SIG-M5 treated with dmso at 0.1 percent for 504 hours (cell line): ENCODE results near the gene CLIC6.

ENCODE experiments used
- DNase-seq: peaks from one replicate; lab custom pipeline; 2025; ENCODE audit not compliant: unreplicated experiment; lab: John Stamatoyannopoulos, UW

CLIC6 gene

DNA sequence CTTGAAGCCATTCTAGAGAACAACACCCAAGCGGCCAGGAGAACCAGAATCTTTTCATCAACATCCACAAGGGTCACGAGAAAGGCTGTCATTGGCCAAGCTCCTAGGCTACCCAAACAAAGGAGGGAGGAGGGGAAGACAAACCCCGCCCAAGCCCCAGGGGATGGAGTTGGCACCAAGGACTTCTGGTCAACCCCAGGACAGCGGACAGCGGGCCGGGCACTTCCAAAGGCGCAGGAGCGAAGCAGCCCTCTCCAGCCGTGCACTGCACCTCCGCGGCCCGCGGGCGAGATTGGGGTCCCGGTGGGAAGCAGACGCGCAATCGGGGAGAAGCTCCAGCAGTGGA is at the start of gene CLIC6:
CLIC6 (plus strand) TSS at position 192 of the 346 bp plus-strand sequence. CDS start 395 bp downstream, outside the sequence.
- DNase-seq = no peak

DNA sequence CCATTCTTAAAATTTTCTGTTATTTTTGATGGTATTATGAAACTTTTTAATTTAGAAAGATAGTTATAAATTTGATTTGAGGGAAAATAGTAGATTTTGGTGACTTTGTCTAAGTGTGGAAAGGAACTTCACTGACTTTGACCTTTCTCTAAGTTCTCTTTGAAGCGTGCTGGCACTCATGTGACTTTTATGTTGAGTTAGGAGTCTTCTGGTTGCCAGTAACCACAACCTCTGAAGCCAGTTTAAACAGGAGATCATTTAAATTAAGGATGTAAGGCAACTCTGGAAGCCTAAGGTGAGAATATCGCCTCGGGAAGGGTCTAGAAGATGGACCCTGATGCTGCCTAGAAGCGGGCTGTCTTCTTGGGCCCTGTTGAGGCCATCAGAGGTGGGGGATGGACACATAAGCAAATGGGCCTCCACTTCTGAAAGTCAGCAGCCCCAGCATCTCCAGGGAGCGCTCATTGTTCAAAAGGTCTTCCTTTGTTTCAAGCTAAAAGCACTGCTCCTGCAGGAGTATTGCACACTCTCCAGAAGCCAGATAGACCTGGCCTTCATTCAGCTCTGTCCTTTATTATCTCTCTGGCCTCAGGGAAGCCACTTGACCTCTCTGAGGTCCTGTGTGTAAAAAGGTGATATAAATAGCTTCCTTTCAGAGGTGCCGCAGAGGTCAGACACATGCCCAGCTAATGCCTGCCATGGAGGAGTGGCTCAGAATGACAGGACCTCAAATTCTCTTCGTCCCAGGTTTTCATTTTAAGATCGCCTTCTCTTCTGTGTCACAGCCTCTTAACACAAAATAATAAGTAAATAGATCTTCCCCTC is 48.7 kb upstream of the CLIC6 start:
- DNase-seq = no peak

DNA sequence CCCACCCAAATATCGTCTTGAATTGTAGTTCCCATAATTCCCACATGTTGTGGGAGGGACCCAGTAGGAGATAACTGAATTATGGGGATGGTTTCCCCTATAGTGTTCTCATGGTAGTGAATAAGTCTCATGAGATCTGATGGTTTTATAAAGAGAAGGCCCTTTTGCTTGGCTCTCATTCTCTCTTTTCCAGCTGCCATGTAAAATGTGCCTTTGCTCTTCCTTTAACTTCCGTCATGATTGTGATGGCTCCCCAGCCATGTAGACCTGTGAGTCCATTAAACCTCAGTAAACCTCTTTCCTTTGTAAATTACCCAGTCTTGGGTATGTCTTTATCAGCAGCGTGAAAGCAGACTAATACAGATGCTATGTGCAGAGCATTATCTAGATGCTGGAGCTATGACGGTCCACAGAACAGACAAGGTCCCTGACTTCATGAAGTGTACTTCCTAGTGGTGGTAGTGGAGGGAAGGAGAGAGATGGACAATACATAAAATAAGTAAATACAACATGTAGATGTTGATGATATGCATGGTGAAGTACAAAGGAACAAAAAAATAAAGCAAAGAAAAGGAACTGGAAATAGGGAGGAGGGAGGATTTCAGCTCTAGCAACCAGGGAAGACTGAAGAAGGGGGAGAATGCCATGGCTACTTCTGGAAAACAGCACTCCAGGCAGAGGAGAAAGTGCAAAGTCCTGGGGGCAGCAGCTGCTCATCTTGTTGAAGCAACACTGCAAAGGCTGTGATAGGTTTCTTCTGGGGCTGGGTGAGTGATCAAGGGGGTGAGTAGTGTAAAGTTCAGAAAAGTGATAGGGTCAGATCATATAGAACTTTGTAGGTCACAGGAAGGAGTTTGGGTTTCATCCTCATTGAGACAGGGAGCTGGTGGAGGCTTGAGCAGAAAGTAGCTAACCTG is 47.1 kb upstream of the CLIC6 start:
- DNase-seq = no peak

DNA sequence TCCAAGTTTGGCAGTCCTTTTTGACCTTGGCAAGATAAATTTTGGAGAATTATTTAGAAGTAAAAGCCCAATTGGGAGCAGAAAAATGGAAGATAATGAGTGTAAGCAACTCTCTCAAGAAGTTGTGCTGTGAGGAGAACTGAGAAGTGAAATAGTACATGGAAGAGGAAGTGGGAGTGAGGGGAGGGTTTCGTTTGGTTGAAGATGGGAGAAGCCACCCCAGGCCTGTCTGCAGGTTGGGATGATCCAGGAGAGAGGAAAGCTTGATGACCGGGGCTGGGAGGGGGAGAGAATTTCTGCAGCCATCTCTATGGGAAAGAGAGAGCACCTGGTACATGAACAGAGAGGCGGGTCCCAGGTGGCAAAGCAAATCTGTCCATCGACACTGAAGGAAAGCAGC is 45.3 kb upstream of the CLIC6 start:
- peak; percentile 66 for DNase-seq

DNA sequence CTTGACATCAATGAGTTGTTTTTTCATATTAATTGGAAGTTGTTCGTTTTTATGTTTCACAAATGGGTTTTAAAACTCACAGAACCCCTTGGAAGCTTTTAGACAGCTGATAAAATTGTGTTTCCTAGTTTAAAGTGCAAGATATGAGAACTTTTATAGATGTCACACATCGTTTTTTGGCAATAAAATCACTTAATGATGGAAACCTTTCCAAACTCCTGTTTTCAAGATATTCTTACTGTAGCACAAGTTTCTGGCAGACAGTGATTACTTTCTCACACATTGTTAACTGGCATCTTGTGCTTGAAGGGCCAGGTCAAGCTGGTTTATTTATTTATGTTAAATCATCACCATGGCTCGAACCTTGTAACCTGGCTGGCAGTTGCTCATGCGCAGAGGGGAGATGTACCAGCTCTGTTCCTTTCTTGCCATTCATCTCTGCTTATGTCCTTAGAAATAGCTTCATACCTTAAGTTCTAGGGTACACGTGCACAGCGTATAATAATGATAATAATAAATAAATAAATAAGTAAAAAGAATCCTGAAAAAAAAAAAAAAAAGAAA is 43.7 kb upstream of the CLIC6 start:
- DNase-seq = no peak

DNA sequence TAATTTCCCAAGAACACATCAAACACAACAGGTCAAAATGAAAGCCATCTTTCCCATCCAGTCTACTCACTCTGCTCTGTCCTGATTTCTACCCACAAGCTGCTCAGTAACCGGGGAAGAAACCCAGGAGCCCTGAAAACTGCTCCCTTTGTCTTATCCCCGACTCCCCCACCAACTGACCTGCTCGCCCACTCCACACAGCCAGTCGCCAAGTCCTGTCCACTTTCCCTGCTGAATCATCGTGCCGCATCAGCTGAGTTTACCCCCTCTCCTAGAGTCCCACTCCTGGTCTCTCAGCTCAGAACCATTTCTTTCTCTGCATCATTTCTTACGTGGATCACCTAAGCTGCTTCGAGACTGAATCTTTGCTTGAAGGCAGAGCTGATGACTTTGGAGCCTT is 42.7 kb upstream of the CLIC6 start:
- DNase-seq = no peak

DNA sequence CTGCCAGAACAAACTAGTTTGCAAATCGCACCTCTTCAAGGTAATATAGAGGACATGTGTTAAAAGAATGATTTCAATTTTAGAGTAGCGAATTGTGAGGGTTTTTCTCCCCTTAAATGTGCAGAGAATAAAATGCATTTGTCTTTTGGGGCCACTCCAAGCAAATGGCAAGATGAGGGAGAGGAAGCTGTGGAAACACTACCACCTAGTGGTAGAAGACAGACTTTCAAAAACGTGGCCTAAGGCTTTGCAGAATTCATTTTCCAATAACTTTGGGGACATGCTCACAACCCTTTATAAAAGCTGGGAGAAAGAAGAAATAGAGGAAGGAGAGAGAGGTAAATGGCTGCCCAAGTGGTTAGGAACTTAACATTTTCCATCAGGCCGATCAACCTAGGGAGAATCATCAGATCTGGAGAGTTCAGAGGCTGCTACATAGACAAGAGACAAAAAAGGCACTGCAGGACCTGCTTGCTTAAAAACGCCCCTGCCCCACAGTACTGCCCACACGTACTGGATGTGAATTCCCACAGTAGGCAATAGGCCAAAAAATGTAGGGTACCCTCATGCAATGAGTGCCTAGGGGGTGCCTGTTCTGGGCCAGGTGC is 38.2 kb upstream of the CLIC6 start:
- peak; percentile 57 for DNase-seq

DNA sequence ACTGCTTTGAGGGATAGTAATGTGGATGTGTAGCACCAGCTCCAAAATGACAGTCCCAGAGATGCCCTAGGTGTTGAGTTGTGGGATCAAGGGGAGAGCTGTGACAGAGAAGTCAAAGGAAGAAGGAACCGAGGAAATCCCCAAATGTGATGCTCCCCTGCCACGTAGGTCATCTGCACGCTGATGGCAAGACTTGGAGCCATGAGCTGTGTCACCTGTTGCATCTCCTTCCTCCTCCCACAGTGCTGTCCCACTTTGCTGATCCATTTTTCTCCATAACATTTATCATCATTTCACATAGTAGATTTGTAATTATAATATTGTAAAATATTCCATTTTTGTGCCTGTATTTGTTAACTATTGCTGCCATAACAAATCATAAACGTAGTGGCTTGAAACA is 36.3 kb upstream of the CLIC6 start:
- no peak for DNase-seq

DNA sequence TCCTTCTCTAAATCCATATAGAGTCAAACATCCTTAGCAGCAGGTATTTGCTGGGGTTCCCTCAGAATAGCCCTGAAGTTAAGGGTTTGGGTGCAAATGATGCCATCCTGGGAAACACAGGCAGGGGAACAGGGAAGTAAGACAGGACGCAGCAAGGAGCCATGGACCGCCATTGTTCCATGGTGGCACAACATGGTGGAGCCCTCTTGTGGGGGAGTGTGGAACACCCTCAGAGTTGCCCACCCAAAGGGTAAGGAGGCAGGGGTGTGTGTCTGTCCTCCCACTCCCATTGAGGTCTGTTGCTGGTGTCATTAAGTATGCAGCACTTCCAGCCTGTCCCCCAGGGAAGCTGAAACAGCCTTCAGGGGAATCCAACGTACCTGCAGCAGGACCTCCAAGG is 33.5 kb upstream of the CLIC6 start:
- DNase-seq = no peak

DNA sequence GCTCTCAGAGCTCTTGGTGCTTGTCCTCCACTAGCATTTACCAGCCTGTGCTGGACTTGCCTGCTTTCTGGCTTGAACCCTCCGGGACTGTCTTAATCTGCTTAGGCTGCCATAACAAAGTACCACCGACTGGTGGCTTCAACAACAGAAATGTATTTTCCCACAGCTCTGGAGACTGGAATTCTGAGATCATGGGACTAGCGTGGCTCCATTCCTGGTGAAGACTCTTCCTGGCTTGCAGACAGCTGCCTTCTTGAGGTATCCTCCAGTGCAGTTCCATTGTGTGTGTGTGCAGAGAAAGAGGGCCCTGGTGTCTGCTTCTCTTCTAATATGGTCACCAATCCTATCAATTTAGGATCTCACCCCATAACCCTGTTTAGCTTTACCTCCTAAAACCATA is 31.8 kb upstream of the CLIC6 start:
- no peak for DNase-seq

DNA sequence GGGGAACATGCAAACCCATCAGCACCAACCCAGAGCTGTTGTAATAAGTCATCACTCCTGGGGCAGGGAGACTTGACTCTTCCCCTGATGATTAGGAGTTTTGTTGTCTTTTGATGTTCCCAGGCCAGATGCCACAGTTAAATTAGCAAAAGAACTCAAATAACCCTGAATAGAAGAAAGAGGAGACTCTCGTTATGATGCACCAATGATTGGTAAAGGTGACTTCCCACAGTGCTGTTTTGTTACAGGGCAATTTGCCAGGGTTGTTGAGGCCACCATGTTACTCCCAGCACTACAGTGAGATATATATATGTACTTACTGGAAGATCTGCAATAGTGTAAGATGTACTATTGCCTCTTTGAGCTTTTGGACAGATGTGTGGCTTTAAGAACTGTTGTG is 29.5 kb upstream of the CLIC6 start:
- no peak for DNase-seq

DNA sequence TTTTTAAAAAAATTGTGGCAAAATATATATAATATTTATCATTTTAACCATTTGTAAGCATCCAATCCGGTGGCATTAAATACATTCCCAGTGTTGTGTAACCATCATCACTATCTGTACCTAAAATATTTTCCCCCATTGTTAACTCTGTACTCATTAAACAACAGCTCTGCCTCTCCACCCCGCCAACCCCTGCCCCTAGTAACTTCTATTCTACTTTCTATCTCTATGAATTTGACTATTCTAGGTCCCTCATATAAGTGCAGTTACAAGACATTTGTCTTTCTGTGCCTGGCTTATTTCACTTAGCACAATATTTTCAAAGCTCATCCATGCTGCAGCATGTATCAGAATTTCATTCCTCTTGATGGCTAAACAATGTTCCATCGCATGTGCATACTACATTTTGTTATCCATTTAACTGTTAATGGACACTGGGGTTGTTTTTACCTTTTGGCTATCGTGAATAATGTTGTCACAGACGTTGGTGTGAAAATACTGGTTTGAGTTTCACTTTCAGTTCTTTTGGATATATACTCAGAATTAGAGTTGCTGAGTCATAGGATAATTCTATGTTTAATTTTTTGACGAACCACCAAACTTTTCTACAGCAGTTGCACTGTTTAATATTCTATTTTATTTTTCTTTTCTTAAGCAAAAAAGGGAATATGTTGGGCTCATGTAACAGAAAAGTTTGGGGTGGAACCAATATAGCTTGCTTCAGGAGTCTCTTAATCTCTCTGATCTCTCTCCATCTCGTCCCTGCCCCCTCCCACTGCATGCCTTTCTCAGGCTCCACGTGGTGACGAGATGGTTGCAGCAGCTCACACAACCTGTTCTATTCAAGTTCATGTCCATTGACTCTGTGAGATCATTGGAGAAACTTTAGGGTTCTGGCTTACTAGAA is 28.7 kb upstream of the CLIC6 start:
- DNase-seq = no peak

DNA sequence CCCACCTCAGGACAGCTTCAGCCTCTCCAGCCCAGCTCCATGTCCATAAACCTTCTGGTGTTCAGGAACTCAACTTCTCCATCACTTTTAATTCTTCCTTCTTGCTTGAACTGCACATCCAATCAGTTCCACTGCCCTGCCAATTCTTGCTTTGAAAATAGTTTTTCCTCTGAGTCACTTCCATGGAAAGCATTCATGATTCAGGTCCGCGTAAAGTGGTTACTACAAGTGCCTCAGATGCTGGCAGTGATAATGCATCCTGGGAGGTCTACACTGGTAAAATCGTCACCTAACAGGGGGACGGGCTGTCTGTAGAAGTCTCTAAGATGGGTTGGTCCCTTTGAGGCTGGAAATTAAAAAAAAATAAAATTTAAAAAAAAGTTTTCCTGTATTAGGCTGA is 27.9 kb upstream of the CLIC6 start:
- DNase-seq = no peak

DNA sequence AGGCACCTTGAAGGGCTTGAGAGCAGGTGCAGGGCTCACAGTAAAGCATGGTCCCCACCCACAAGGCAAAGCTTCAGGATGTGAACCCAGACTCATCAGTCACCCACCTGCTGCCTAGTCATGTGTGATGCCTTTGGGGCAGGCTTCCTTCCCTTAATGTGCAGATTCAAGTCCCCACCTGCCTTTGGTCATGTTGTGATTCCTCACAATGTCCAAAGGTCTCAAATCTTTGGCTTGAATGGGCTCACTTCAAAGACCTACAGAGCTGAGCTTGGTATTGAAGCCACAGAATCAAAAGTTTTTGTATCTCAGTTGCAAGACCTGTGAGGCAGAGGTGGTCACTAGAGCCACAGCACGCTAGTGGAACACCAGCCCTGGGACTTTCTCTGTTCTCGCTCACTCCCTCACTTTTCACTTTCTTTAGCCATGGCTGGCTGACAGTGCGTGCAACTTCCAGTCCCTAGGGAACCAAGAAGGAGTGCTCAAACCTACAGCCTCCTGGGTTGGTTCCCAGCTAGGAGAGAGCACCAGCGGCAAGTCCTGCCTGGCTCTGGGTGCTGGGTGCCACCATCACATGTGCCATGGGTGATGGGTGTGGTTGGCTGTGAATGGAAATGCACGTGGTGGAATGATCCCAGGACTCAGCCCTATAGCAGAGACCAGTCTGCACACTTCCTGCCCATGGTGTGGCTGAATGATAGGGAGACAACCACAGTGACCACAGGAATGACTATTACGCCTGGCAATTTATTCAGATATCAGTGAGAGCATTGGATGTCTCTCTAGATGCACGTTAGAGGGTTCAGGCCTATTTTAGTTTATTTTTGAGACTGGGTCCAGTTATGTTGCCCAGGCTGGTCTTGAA is 26.4 kb upstream of the CLIC6 start:
- no peak for DNase-seq

DNA sequence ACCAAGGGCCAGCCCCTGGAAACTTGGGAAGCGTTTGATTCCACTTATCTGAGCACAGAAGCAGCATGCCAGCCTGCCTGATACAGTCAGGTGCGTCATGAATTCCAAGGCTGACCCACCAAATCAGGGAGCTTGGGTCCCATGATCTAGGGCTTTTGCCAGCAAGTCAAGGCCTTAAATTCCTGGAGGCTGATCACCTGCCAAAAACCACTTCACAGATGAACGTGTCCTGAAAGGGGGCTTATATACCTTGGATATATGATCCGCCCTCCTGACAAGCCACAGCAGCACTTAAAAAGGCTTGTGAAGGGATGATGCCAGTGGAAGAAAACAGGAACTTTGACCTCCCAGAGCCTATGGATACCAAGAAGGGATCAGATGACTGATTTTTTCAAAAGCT is 24.0 kb upstream of the CLIC6 start:
- no peak for DNase-seq

DNA sequence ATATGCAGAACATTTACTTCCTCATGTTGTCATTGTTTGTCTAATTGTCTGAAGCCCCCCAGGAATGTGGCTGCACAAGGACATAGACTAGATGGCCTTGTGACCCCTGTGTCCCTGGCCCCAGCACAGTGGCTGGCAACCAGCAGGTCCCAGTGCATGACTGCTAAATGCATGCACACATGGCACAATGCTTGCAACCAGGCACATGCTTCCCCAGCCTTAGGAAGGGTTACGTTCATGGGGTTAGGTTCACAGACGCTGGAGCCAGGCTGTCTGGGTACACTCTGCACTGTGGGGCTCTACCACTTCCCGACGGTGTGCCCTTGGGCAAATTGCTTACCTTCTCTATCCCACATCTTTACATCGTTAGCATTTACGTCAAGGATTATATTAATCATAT is 21.2 kb upstream of the CLIC6 start:
- no peak for DNase-seq

DNA sequence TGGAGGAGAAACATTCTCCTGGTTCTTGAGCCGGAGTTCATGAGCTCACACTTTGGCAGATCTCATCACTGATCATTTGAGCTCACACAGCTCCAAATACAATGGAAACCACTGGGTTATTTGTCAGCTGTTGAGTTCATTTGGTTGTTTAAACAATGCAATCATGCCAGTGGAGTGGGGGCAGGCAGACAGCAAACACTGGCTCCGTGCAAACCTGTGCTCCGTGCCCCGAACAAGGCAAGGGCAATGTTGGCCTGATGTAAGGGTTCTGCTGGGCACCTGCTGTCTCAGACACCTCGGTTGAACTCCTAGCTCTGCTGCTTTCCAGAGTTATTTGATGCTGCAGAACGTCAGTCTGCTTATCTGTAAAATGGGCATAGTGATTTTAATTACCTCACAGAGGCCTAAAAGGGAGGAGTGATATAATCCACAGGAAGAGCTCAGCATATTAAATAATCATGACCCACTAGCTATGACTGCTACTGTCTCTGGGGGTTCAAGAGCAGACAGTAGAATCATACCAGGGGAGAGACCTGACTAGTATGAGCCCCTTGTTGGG is 20.0 kb upstream of the CLIC6 start:
- DNase-seq = no peak

DNA sequence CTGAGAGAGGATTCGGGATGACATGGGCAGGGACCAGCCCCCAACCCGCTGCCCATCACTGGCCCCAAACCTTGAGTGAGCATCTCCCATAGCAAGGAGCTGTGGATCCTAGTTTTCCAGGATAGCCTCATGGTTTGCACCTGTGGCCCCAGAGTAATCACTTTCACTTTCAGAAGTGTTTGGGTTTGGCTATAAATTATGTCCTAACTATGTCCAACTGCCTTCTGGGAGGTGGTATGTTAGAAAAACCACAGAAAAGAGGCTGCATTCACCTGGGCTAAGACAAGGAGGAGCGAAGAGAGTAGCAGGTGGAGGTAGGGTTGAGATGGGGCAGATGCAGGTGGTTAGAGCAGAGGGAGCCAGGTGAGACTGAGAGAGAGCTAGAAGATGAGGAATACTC is 19.4 kb upstream of the CLIC6 start:
- DNase-seq = no peak

DNA sequence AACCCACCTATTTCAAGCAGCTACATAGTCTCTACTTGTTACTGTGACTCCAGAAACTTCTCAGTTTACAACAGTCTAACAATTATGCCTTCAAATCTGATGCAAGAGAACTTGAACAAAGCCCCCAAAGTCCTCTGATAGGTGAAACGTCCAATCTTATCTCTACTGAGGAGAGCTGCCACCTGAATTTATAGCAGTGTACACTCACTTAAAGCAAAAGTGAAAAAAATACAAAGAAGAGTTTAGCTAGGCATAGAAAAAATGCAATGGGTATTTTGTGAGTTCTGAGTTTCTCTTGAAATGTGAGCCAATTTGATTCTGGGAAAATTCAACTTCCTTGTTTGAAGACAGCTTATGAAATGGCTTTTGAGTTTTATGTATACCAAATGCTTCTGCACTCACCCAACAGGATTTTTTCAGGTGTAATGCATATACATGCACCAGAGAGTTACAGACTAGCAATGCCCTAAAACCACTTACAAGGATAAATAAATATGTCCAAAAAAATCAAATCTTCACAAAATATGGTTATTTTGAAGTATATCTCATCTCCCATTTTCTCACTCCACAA is 17.8 kb upstream of the CLIC6 start:
- DNase-seq = no peak
